Activated gamma-delta T cell treated with anti-CD3 and anti-CD28 coated beads, Interleukin-2, amount 50 U/mL, for 16 hours (primary cell): Measurements from ENCODE around the gene MARCHF6.
A peak's percentile ranks its signal among the peaks of the same experiment; 100 is the strongest.
"Not testable (repeated sequence)": the region's sequence is repeated elsewhere in the genome, so short reads cannot be mapped to it uniquely, and the experiment has no call there.

ENCODE experiments used
- DNase-seq: peaks from one replicate; pipeline ENCODE4 v3.0.0-alpha.2; 2020; ENCODE audit warnings: low read depth

MARCHF6 gene

DNA sequence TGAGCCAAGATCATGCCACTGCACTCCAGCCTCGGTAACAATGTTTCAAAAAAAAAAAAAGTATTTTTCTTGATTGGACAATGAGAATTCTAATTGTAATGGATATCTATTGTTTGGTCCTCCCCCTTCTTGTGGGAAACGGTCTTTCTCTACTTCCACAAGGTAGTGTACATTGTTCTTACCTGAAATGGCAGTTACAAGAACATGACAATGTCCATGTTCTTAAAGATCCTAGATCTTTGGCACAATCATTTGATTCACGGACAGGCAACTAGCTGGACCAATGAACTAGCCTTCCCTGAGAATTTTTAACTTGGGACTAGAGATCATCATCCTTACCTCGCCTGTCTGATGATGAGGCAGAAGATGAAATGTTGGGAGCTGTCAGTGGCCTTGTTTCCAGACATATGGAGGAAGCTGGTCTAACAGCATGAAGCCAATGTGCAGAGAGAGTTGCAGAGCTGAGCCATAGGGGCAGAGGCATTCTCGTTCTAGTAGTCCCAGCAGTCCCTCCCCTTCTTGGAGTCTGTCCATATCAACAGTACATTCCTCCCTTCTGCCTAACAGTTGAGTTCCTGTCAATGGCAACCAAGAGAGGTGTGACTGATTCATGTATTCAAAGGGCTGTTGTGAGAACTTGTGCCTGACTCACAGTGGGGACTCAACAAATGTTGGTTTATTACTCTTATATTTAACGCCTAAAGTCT lies 2.1 kb upstream of the MARCHF6 start:
- DNase-seq, result no peak

DNA sequence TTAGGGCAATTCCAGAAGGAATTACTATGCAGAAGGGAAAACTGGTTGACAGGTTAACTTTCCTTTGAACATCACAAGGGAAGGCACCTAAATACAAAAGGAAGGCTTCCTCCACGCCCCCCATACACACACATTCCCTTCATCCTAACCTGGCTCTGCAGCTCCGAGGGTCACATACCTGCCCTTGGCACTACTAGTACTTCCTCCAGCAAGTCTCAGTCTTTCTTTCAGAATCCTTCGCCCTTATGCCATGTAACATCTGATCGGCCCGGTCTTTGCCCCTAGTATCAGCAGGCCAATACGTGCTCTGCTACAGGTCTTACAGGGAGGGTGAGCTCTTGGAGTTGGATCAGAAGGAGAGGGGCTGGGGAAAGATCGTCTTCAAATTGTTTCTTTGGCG lies 1.6 kb upstream of the MARCHF6 start:
- no peak for DNase-seq

DNA sequence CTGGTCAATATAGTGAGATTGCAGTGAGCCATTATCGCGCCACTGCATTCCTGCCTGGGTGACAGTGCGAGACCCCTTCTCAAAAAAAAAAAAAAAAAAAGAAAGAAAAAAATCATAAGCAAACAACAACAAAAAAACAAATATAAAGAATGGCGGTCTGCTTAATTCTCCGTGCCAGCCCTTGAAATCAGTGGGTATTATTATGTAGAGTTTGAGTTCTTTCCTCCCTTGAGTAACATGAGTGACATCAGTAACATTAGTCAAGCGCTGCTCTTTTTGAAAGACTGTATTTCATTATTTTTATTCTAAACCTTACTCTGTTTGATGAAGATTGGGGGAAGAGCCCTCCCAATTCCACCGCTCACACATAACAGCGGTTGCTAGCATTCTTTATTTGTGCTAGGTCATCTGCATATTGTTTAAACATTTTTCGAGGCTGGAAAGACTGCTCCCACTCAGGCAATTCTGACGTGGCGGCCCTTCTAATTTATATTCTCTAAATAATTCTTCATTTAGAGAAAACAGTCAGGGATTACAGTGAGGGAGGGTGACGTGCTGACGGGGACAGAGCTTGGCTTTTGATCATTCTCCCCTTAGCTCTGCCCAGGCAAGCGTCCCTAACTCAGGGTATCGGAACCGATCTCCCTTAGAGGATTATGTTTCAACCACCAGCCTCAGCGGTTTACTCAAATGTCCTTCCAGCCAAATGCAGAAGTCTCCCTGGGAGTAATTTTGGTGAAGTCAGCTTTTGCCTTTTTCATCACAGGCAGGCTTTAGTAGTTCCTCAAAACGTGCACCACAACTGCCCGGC lies 860 bp upstream of the MARCHF6 start:
- DNase-seq, result no peak

DNA sequence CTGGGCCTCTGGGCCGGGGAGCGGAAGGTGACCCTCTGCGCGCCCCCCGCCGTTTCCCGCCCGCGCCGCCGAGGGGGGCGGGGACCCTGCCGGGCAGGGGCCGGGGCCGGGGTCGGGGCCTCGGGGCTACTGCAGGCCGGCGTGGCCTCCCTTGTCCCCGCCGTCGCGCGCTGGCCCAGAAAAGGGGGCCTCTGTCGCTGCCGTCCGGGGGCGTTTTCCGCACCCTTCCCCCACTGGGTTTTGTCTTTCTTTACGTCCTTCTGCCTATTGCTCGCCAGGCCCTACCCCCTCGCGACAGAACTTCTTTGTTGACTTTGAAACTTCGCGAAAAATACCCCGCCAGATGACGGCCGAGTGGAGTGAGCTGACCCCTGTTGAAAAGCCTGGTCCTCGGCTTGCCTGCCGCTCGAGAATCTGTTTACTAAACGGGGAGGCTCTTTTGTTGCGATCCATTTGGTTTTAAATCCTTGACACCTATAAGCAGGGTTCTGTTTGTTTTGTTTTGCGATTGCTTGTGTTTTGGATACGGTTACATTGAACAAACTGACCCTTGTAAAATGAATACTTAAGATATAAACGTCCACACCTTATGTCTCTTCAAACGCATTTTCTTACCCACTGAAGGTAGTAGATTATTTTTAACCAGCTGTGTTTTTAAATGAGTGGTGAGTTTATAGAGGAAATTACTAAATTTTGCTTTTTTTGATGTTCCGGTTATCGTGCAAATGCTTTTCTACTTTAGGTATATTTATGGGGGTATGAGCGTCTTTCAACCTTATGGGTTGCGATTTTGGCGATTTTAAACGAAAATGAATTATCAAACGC lies 765 bp downstream of the MARCHF6 start:
- DNase-seq, result peak; percentile 33

DNA sequence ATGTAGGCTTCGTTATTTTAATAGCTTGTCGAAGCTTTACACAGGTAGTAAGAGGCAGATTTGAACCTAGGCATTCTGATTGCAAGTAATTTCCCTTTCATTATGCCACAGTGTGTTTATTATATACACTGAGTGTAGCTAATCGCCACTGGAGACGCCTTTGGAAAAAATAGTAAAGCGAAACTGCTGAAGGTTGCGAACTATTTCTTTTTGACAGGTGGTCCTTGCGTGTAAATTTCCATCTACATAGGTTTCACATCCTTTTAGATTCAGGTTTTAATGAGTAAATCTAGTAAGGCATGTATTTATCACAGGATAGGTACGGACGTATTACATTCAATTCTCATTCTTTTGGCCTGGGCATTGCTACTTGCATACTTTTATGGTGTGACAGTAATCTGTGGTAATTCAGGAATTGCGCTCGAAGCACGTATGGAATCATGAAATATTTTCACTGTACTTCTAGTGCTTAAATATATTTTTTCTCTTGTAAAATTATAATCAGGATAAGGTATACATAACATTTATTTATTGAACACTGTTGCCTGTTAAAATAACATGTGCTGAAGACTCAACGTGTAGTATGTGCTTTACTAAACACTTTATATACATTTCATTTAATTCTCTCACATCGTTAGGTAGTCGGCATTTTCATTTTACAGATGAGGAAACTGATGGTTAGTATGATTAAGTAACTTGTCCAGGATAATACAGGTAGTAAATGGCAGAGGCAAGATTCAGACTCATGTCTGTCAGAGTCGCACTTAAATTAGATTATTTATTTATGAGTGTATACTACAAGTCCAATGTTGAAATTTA lies 1.8 kb downstream of the MARCHF6 start:
- DNase-seq, result no peak

DNA sequence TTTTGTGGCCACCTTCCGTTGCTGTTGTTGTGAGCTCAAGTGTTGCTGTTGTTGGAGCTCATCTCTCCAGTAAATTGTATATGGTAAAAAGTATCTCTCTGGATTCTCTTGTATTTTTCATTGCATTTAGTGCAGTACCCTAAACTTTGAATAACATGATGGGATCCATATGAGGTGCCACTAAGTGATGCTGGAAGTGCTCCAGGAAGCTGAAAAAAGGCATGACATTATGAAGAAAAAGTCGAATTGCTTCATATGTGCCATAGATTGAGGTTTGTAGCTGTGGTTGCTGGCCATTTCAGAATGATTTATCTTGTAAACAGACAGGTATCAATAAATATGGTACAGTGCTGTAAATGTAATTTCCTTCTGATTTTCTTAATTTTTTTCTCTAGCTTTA lies 5.5 kb downstream of the MARCHF6 start:
- DNase-seq, result no peak

DNA sequence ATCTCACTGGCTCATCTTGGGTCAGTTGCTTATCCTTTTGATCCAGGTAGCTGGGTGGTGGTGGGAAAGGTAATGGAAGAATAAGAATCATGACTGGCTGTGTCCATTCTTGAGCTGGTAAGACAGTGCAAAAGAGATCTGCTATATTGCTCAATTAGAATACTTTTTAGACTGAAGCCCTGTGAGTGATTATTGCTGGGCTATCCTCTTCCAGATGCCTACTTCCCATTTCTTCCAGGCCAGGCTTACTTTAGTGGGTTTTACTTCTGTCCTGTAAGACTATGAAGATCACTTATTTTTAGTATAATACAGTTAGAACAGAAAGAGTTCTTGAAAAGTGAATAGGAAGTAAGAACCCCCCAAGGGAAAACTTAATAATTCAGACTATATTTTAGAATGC lies 7.2 kb downstream of the MARCHF6 start:
- no peak for DNase-seq

DNA sequence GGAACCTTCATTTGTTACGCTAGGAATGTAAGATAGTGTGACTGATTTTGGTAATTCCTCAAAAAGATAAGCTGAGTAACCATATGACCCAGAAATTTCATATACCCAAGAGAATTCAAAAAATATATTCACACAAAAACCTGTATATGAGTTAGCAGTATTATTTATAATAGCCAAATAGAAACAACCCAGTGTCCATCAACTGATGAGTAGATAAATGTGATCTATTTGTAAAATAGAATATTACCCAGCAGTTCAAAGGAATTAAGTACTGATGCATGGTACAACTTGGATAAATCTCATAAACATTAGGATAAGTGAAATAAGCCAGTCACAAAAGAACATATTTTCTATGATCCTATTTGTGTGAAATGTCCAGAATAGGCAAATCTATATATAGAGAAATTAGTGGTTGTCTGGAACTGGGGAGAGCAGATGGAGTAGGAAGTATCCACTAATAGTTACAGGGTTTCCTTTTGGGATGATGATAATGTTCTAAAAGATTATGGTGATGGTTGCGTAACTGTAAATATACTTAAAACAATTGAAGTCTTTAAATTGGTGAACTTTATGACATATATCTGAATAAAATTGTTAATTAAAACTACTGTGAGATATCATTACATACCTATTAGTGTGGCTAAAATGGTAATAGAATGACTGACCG lies 10.2 kb downstream of the MARCHF6 start:
- no peak for DNase-seq

DNA sequence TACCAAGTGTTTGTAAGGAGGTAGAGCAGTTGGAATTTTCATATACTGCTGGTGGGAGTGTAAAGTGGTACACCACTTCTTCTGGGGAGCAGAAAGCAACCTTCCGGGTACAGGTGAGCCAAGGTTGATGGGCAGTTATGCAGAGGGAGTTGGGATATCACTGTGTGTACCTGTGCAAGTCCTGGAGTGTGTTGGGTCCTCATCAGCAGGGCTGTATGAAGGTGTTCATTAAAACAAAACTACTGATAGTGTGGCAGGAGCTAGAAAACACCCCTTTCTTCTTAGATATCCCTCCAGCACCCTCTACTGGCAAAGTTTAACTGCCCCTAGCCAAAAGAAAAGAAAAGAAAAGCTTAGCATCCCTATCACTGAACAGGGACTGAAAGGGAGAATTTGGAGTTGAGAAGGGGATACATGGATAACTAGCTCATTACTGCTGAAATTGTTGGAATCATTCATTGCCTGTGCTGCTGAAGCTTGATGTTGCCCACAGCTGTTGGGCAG lies 10.7 kb downstream of the MARCHF6 start:
- DNase-seq, result no peak

DNA sequence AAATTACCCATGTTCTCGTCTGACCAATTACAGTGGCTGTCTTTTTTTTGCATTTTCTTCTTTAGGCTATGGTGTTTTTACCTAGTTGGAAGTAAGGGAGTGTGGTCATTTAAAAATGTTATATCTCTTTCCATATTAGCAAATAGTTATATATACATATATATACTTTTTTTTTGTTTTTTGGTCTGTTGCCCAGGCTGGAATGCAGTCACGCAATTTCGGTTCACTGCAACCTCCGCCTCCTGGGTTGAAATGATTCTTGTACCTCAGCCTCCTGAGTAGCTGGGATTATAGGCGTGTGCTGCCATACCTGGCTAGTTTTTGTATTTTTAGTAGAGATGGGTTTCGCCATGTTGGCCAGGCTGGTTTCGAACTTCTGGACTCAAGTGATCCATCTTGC lies 12.3 kb downstream of the MARCHF6 start:
- no peak for DNase-seq

DNA sequence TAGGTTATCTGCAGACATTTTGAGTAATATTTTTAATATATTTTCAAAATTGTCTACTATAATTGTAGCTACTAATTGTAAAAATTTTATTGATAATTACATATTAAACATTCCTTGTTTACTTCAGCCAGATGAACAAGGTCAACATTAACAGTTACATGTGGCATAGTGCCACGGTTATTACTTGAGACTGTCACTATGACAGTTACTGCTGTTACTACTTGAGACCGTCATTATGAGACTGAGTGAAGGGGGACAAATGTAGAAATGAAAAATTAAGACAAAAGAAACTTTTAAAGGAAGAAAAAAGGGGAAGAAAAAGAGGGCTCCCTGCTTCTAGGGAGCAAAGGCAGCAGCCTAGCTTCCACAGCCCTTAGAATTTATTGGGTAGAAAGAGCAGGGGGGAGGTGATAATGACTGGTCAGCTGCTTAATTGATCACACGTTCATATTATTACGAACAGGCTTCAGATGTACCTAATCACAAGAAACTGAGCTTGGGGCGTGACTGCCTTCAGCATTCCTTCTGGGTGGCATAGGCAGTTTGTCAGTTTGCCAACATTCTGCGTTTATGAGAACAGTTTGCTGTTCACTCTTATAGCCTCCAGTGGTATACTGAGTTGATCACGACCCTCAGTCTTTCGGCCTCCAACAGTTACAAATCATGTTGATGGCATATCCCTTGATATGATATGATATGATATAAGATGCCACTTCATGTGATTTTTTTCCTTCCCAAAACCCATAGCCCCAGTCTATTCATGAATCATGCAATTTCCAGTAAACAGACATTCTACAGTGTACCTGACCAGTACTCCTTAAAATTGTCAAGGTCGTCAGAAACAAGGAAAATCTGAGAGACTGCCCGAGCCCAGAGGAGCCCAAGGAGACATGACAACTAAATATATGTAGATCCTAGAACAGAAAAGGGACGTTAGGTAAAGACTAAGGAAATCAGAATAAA lies 13.1 kb downstream of the MARCHF6 start:
- no peak for DNase-seq

DNA sequence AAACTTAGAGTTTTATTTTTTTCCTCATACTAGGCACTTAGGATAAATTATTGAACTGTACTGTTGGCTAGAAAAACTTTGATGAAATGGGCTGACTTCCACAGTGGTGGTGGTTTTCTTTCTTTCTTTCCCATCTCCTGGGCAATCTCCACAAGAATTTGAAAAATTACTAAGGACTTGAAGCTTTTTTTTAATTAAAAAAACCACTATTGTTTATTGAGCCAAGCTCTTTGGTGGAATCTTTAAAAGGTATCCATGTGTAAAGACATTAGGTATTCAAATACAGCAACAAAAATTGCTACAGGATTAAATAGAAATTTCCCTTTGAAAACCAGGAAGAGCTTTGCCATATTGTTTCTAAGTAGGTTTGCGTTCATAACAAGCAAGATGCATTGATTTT lies 14.1 kb downstream of the MARCHF6 start:
- no peak for DNase-seq

DNA sequence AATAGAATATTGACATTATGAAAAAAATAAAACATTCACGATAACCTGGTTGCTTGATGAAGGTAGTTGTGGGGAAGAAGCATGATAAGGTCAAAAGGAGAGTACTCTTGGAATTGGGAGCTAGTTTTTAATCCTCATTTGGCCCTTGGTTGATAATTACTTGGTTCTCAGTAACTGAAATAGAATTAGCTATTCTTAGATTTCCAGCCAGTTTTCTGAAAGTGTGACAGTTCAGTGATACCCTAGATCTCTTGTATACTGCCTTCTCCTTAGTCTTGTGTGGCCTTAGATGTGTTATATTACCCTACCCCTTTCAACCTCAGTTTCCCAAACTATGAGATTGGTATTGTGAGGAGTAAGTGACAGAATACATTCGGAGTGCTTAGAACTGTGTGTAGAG lies 17.4 kb downstream of the MARCHF6 start:
- no peak for DNase-seq

DNA sequence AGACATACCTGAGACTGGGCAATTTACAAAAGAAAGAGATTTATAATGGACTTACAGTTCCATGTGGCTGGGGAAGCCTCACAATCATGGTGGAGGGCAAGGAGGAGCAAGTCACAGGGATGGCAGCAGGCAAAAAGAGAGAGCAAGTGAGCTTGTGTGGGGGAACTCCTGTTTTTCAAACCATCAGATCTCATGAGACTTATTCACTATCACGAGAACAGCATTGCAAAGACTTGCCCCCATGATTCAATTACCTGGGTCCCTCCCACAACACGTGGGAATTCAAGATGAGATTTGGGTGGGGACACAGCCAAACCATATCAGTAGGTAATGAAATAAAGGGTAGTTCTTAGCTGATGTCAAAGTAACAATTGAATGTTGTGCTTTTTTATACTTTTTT lies 17.9 kb downstream of the MARCHF6 start:
- DNase-seq, result not testable (repeated sequence)

DNA sequence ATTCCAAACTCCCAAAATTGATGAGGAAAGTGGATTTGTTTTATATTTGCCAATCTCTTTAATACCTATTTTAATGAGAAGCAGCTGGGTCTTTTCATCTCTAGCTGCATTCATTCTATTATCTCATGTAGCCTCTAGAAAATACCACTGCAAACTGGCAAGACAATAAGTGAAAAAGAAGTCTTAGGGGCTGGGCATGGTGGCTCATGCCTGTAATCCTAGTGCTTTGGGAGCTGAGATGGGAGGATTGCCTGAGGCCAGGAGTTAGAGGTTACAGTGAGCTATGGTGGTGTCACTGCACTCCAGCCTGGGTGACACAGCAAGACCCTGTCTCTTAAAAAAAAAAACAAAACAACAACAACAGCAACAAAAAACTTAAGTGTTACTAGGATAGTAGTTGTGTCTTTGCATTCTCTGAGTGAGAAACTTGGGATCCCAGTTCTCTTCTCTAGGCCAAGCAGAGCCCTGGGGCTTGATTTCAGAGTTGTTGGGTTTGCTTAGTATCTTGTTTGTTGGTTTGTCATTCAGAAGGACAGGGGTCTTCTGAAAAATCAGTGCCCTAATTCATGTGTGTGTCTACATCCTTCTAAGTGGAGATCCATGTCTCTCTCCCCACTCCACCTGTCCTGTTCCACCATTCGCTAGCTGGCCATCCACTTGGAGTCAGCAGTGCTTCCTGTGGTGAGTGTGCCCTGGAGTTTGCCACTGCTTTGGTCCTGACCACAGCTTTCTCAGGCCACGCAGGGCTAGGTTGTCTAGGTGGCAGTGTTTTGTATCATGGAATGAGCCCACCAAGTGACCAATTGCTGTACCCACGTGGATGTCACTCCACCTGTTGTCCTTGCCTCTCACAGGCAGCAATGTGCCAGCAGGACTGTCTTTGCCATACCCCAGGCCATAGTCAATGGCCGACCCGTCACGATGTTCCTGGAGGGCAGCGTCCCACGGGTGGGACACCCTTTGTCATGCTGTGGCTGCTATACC lies 19.5 kb downstream of the MARCHF6 start:
- no peak for DNase-seq

DNA sequence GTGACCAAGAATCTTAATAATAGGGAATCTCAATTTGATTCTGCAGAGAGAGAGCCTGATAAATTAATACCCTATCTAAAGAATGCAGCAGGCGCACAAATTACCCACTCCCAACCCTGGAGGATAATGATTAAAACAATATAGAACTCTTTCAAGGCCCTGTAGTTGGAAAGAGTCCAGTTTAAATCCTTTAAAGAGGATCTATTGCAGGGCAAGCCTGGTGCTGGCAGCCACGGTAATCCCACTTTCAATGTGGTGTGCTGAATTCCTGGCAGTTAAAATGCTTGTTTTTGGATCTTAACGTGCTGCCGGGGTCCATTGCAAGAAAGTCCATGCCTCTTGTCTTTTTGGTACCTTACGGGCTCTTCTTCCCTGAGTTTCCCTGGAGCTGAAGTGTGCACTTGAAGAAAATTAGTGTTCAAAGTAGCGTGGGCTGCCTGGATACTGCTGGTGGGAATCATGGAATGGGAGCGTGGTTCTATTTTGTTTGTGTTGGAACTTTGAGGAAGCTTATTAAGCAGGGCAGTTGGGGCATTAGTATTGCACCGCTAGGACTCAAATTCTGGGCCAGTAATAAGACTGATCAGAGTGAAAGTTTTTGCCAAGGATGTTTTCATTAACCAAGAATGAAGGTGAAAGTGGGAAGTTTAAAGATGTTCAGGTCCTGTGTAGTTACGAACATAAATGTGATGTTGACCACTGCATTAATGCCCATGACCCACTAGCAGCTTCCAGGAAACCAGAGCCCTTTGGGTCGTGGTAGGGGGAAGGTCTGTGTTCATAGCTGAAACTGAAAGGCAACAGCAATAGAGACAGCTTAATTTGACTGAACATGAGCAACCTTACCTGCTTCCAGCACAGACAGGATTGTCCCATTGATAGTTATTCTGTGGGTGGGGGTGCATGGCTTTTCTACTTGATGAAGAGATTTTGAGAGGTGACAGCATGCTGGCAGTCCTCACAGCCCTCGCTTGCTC lies 20.8 kb downstream of the MARCHF6 start:
- no peak for DNase-seq

DNA sequence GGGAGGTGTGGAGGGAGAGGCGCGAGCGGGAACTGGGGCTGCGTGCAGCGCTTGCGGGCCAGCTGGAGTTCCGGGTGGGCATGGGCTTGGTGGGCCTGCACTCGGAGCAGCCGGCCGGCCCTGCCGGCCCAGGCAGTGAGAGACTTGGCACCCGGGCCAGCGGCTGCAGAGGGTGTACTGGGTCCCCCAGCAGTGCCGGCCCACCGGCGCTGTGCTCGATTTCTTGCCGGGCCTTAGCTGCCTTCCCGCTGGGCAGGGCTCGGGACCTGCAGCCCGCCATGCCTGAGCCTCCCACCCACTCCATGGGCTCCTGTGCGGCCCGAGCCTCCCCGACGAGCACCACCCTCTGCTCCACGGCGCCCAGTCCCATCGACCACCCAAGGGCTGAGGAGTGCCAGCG lies 21.7 kb downstream of the MARCHF6 start:
- not testable (repeated sequence) for DNase-seq

DNA sequence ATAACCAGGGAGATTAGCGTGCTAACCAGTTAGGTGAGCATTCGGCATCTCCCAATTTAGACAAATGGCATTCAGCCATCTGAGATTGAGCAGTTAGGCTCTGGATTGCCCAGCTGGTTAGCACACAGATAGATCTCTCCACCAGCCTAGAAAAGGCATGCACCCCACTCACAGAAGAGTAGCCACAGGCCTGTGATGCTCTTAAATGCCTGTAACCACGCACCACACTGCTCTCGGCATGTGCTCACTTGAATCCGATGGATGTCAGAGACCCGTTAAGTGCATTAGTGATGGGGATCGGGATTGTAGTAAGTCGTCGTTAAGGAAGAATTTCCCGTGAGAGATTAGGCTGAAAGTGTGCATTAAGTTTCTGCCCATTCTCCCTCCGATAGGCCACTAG lies 23.0 kb downstream of the MARCHF6 start:
- no peak for DNase-seq
